OCI-LY7 (cell line): ENCODE results near the gene SORBS2.

Source experiments
- CTCF ChIP-seq: fragments of 200-600 bp; sonication (generic); conservative IDR thresholded peaks from 2 replicates; pipeline ENCODE4 v1.5.1; 2014; ENCODE audit warnings: mild to moderate bottlenecking, antibody characterized with exemption, low read length, moderate library complexity, mixed read lengths
- EZH2phosphoT487 ChIP-seq: fragments of 200-600 bp; sonication (generic); IDR thresholded peaks from 2 replicates; pipeline ENCODE4 v1.6.1; 2018; ENCODE audit warnings: low read depth, borderline replicate concordance, mild to moderate bottlenecking, mixed run types, antibody characterized with exemption, low read length, moderate library complexity, mixed read lengths

DNA sequence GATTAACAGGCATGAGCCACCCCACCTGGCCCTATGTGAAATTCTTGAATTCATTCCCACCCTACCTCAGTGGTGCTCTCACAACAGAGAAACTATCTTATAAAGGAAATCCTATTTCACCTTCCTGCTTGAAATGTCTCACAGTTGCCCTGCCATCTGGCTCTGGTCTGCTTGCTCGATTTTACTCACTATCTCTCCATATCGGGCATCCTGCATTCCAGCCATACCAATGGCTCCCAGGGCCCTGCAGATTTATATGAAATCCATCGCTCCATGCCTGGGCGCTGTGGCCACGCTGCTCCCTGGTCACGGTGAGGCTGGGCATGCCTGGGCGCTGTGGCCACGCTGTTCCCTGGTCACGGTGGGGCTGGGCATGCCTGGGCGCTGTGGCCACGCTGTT is 15.8 kb downstream of the SORBS2 start:
- no peak for TF ChIP-seq CTCF
- no peak for TF ChIP-seq EZH2phosphoT487
